Heart left ventricle (tissue), 13 donors: ENCODE results near the gene TNFRSF11A.

ENCODE experiments used
- POLR2A ChIP-seq, 2 donors: fragments of 450-650 bp; IDR thresholded peaks; one replicate each; pipeline ENCODE4 v1.6.1; 2017; ENCODE audit warnings: antibody characterized with exemption in 2 of 2, mild to moderate bottlenecking in 2 of 2, moderate library complexity in 2 of 2
- TF ChIP-seq, protein P1 (sequence below), 12 donors: fragments of 200-600 bp; sonication (generic) in 4 of 12; IDR thresholded peaks; one replicate each; pipeline versions ENCODE4 v1.5.0 to v1.8.0; 2018 to 2022; ENCODE audit warnings: antibody characterized with exemption in 12 of 12, mild to moderate bottlenecking in 5 of 12
- donor health status: ischemic (EF 13 %, LVEDD 7.1; RV severe dilation, severe dysfunction).
- donor health status: DM: no; HTN: yes; CAD: no.
- donor health status: DM: no; HTN: no; CAD: no.
- donor health status: ischemic (EF 25% LVEDD 6.9; RV normal size, moderate dysfunction).
- donor health status: ischemic (EF 25% LVEDD 5.7; RV mildly dilated, moderate dysfunction).
- donor health status: ischemic (EF 35%, LVEDD 5.7; RV mildly dilated, moderate dysfunction).
- donor health status: nonischemic (EF 11% LVEDD 7.7; RV severe dilation, severe dysfunction).
- donor health status: DM: yes; HTN: yes; CAD: no.
- donor health status: PGD.
- donor health status: ischemic (EF 29% LVEDD 5.4; RV normal size, mild dysfunction).
- donor health status: nonischemic (EF 23%, LVEDD 6.1; RV moderate dilation, normal function).

DNA sequence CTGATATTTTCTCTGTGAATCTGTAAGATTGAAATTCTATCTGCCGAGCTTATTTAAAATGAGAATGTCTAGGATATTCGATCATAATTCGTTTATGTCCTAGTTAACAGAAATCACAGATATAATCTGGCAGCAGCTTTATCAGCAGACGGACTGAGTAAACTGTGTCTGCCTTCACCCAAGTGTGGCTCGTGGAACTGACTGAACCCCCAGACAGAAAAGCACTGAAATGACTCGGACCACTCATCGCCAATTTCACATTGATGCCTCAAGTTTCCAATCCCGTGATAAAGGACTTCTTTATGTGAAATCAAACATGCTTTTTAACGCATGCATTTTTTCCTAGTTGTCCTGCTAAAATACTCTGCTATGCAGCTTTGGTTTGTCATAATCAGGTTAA lies 15.9 kb downstream of the TNFRSF11A start:
- TF ChIP-seq POLR2A (IDR thresholded peaks at IDR 0.05): no peak
- TF ChIP-seq, protein P1, sequence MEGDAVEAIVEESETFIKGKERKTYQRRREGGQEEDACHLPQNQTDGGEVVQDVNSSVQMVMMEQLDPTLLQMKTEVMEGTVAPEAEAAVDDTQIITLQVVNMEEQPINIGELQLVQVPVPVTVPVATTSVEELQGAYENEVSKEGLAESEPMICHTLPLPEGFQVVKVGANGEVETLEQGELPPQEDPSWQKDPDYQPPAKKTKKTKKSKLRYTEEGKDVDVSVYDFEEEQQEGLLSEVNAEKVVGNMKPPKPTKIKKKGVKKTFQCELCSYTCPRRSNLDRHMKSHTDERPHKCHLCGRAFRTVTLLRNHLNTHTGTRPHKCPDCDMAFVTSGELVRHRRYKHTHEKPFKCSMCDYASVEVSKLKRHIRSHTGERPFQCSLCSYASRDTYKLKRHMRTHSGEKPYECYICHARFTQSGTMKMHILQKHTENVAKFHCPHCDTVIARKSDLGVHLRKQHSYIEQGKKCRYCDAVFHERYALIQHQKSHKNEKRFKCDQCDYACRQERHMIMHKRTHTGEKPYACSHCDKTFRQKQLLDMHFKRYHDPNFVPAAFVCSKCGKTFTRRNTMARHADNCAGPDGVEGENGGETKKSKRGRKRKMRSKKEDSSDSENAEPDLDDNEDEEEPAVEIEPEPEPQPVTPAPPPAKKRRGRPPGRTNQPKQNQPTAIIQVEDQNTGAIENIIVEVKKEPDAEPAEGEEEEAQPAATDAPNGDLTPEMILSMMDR (IDR thresholded peaks at IDR 0.05): no peak
